ENCODE data around the gene CCL27.
A peak's percentile ranks its signal among the peaks of the same experiment; 100 is the strongest.

Gene CCL27

DNA sequence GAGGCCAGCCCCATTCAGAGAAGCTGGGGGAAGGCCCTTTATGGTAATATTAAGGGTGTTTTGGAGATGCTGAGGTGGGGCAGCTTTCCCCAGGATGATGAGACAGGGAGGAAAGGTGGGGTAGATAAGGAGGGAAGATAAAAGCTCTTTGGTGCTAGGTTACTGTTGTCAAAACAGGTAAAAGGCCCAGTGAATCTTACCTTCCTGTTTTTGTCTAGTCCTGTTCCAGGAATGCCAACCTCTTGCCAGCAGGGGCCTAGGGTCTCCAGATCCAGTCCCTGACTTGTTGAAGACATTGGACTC lies 797 bp upstream of the CCL27 start:
- peaks cover 8% of the 10 kb centered on the region for H3K79me1 ChIP-seq (ENCODE audit: low read length)
- H3K9me3 ChIP-seq (ENCODE audit: insufficient read depth, low read depth, low read length): peaks cover 1% of the 10 kb centered on the region
- no peaks in the 10 kb centered on the region for H3K27me3 ChIP-seq (ENCODE audit: insufficient read depth, low read length)
- no peak overlapping the region for H2BK12ac ChIP-seq (ENCODE audit: low read length)
- H2BK120ac ChIP-seq (ENCODE audit: insufficient read depth, low read length, poor library complexity): no peak overlapping the region
- no peak overlapping the region for H3K14ac ChIP-seq (ENCODE audit: low read length)
- H3K9ac ChIP-seq (ENCODE audit: low read length): no peak overlapping the region
- no peak overlapping the region for H3K18ac ChIP-seq (ENCODE audit: low read length)
- H3K36me3 ChIP-seq (ENCODE audit: control insufficient read depth in 1 of 2, insufficient read depth in 2 of 2, low read length in 2 of 2): peaks cover 0 to 6% of the 10 kb centered on the region in 2 experiments
- H4K8ac ChIP-seq (ENCODE audit: low read depth, low read length): no peak overlapping the region
- H2AK5ac ChIP-seq (ENCODE audit: low read length): no peak overlapping the region
- no peak overlapping the region for H3K4me2 ChIP-seq (ENCODE audit: low read length)
- H2AFZ ChIP-seq (ENCODE audit: insufficient read depth, low read length, poor library complexity): no peak overlapping the region
- no peak overlapping the region for H3K4ac ChIP-seq (ENCODE audit: low read depth, low read length)
- no peak overlapping the region for H2BK5ac ChIP-seq (ENCODE audit: low read depth, low read length, poor library complexity)
- no peak overlapping the region for H4K12ac ChIP-seq (ENCODE audit: low read depth, low read length)
- no peak overlapping the region for H3K23ac ChIP-seq (ENCODE audit: low read length)
- peaks cover 5 to 10% of the 10 kb centered on the region in 2 experiments for H3K4me1 ChIP-seq (ENCODE audit: control insufficient read depth in 1 of 2, insufficient read depth in 2 of 2, low read length in 2 of 2)
- no peak overlapping the region for H4K91ac ChIP-seq (ENCODE audit: low read depth, low read length)
- H3K79me2 ChIP-seq (ENCODE audit: control insufficient read depth, insufficient read depth, low read length, poor library complexity): peaks cover 5% of the 10 kb centered on the region
- no peak overlapping the region for H3K27ac ChIP-seq (ENCODE audit: low read depth, low read length)
- DNase-seq: peak in 1 of 2 donors; percentile 38
- H3K4me3 ChIP-seq (ENCODE audit: low read depth, low read length): no peak overlapping the region

DNA sequence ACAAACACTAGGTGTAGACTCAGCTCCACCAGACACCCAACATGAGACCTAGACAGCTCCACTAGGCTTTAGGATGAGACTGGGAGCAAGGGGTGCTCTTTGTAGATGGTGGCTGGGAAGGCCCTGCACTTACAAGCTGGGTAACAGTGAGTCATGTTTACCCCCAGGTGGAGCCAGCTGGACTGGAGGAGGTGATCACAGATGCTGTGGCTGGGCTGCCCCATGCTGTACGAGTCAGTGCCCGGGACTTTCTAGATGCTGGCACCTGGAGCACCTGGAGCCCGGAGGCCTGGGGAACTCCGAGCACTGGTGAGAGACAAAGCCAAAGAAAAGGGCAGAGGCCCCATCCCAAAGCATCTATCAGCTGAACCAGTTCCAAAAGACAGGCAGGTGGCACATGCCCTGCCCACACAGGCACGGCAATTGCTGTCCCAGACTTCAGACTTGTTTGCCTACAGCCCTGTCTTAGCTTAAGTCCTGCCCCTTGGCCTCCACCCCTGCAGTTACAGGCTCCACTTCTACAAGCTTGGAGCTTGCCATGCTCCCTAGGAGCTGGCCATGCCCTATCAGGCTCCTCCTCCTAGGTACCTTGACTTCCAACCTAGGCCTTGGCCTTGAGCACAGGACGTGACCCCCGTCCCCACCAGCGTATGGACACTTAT lies 2.7 kb downstream of the CCL27 start:
- H3K27me3 ChIP-seq (ENCODE audit: insufficient read depth, low read length): no peaks in the 10 kb centered on the region
- no peak overlapping the region for H4K8ac ChIP-seq (ENCODE audit: low read depth, low read length)
- H3K36me3 ChIP-seq (ENCODE audit: control insufficient read depth in 1 of 2, insufficient read depth in 2 of 2, low read length in 2 of 2): peaks cover 0 to 3% of the 10 kb centered on the region in 2 experiments
- no peak overlapping the region for H3K27ac ChIP-seq (ENCODE audit: low read depth, low read length)
- no peak overlapping the region for H2BK5ac ChIP-seq (ENCODE audit: low read depth, low read length, poor library complexity)
- H4K91ac ChIP-seq (ENCODE audit: low read depth, low read length): no peak overlapping the region
- H3K4me2 ChIP-seq (ENCODE audit: low read length): no peak overlapping the region
- no CpG with 5 or more reads among the region's 8 CpGs for WGBS (ENCODE audit: extremely low coverage, insufficient coverage, insufficient read length)
- H3K4me3 ChIP-seq (ENCODE audit: low read depth, low read length): no peak overlapping the region
- H2BK120ac ChIP-seq (ENCODE audit: insufficient read depth, low read length, poor library complexity): no peak overlapping the region
- no peak overlapping the region for H4K12ac ChIP-seq (ENCODE audit: low read depth, low read length)
- no peak overlapping the region for H3K18ac ChIP-seq (ENCODE audit: low read length)
- peaks cover 3% of the 10 kb centered on the region for H3K9me3 ChIP-seq (ENCODE audit: insufficient read depth, low read depth, low read length)
- H2BK12ac ChIP-seq (ENCODE audit: low read length): no peak overlapping the region
- H2AK5ac ChIP-seq (ENCODE audit: low read length): no peak overlapping the region
- H3K14ac ChIP-seq (ENCODE audit: low read length): no peak overlapping the region
- DNase-seq: peak; percentile 92 to 97
- H3K23ac ChIP-seq (ENCODE audit: low read length): no peak overlapping the region
- peaks cover 2 to 3% of the 10 kb centered on the region in 2 experiments for H3K4me1 ChIP-seq (ENCODE audit: control insufficient read depth in 1 of 2, insufficient read depth in 2 of 2, low read length in 2 of 2)
- no peak overlapping the region for H3K4ac ChIP-seq (ENCODE audit: low read depth, low read length)
- no peak overlapping the region for H3K9ac ChIP-seq (ENCODE audit: low read length)
- no peak overlapping the region for H2AFZ ChIP-seq (ENCODE audit: insufficient read depth, low read length, poor library complexity)
- no peaks in the 10 kb centered on the region for H3K79me1 ChIP-seq (ENCODE audit: low read length)
- peaks cover under 1% of the 10 kb centered on the region for H3K79me2 ChIP-seq (ENCODE audit: control insufficient read depth, insufficient read depth, low read length, poor library complexity)

DNA sequence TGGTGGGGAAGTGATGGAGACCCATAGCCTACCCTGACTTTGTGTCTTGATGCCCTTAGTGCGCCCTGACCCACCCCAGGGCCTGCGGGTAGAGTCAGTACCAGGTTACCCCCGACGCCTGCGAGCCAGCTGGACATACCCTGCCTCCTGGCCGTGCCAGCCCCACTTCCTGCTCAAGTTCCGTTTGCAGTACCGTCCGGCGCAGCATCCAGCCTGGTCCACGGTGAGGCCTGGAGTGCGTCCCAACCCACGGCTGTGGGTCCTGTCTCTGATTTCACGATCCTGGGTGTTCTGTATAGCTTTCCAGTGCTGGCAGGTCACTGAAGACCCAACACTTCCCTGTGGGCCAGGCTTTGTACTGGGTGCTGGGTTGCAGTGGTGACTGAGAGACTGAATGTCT lies 4.0 kb downstream of the CCL27 start:
- no peak overlapping the region for H2BK12ac ChIP-seq (ENCODE audit: low read length)
- no peaks in the 10 kb centered on the region for H3K79me2 ChIP-seq (ENCODE audit: control insufficient read depth, insufficient read depth, low read length, poor library complexity)
- H2AFZ ChIP-seq (ENCODE audit: insufficient read depth, low read length, poor library complexity): no peak overlapping the region
- no peak overlapping the region for H3K4me2 ChIP-seq (ENCODE audit: low read length)
- H3K79me1 ChIP-seq (ENCODE audit: low read length): peaks cover 1% of the 10 kb centered on the region
- no peak for DNase-seq
- no peak overlapping the region for H3K18ac ChIP-seq (ENCODE audit: low read length)
- H3K14ac ChIP-seq (ENCODE audit: low read length): no peak overlapping the region
- H4K91ac ChIP-seq (ENCODE audit: low read depth, low read length): no peak overlapping the region
- H3K4ac ChIP-seq (ENCODE audit: low read depth, low read length): no peak overlapping the region
- no peak overlapping the region for H3K23ac ChIP-seq (ENCODE audit: low read length)
- peaks cover 0 to 3% of the 10 kb centered on the region in 2 experiments for H3K36me3 ChIP-seq (ENCODE audit: control insufficient read depth in 1 of 2, insufficient read depth in 2 of 2, low read length in 2 of 2)
- peak overlapping the region; percentile 34 for H3K4me3 ChIP-seq (ENCODE audit: low read depth, low read length)
- H3K4me1 ChIP-seq (ENCODE audit: control insufficient read depth in 1 of 2, insufficient read depth in 2 of 2, low read length in 2 of 2): peaks cover 2 to 5% of the 10 kb centered on the region in 2 experiments
- H2BK5ac ChIP-seq (ENCODE audit: low read depth, low read length, poor library complexity): no peak overlapping the region
- no peak overlapping the region for H2BK120ac ChIP-seq (ENCODE audit: insufficient read depth, low read length, poor library complexity)
- no peak overlapping the region for H4K12ac ChIP-seq (ENCODE audit: low read depth, low read length)
- H4K8ac ChIP-seq (ENCODE audit: low read depth, low read length): no peak overlapping the region
- H3K9ac ChIP-seq (ENCODE audit: low read length): no peak overlapping the region
- no peaks in the 10 kb centered on the region for H3K27me3 ChIP-seq (ENCODE audit: insufficient read depth, low read length)
- WGBS (ENCODE audit: extremely low coverage, insufficient coverage, insufficient read length): no CpG with 5 or more reads among the region's 14 CpGs
- H3K9me3 ChIP-seq (ENCODE audit: insufficient read depth, low read depth, low read length): peaks cover 3% of the 10 kb centered on the region
- H3K27ac ChIP-seq (ENCODE audit: low read depth, low read length): no peak overlapping the region
- no peak overlapping the region for H2AK5ac ChIP-seq (ENCODE audit: low read length)

DNA sequence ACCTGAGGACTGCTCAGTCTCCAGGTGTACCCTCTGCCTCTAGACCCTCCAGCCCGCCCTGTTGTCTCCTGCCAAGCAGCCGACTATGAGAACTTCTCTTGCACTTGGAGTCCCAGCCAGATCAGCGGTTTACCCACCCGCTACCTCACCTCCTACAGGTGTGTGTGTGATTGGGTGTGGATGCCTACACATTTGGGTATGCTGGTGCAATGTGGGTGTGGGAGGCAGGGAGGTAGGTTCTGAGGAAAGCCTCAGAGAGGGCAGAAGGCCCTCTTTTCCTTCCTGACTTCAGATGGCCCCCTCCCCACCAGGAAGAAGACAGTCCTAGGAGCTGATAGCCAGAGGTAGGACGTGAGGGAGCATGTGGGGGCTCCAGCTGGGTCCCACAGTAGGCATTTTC lies 5.5 kb downstream of the CCL27 start:
- Histone ChIP-seq H3K4me3 (ENCODE audit: low read depth, low read length) (no peak overlapping the region), H2AFZ (ENCODE audit: insufficient read depth, low read length, poor library complexity) (no peak overlapping the region), H4K91ac (ENCODE audit: low read depth, low read length) (no peak overlapping the region), H3K27ac (ENCODE audit: low read depth, low read length) (no peak overlapping the region), H3K9me3 (ENCODE audit: insufficient read depth, low read depth, low read length) (peaks cover 3% of the 10 kb centered on the region), H3K4me1 (ENCODE audit: control insufficient read depth in 1 of 2, insufficient read depth in 2 of 2, low read length in 2 of 2) (peaks cover 16 to 18% of the 10 kb centered on the region in 2 experiments), H3K79me2 (ENCODE audit: control insufficient read depth, insufficient read depth, low read length, poor library complexity) (no peaks in the 10 kb centered on the region), H3K27me3 (ENCODE audit: insufficient read depth, low read length) (no peaks in the 10 kb centered on the region), H3K36me3 (ENCODE audit: control insufficient read depth in 1 of 2, insufficient read depth in 2 of 2, low read length in 2 of 2) (peaks cover 0 to 3% of the 10 kb centered on the region in 2 experiments), H3K14ac (ENCODE audit: low read length) (no peak overlapping the region), H2BK5ac (ENCODE audit: low read depth, low read length, poor library complexity) (no peak overlapping the region), H3K4me2 (ENCODE audit: low read length) (no peak overlapping the region), H3K4ac (ENCODE audit: low read depth, low read length) (no peak overlapping the region), H2AK5ac (ENCODE audit: low read length) (no peak overlapping the region), H2BK12ac (ENCODE audit: low read length) (no peak overlapping the region), H4K8ac (ENCODE audit: low read depth, low read length) (no peak overlapping the region), H3K79me1 (ENCODE audit: low read length) (peaks cover 3% of the 10 kb centered on the region), H3K18ac (ENCODE audit: low read length) (no peak overlapping the region), H4K12ac (ENCODE audit: low read depth, low read length) (no peak overlapping the region), H2BK120ac (ENCODE audit: insufficient read depth, low read length, poor library complexity) (no peak overlapping the region), H3K23ac (ENCODE audit: low read length) (no peak overlapping the region), H3K9ac (ENCODE audit: low read length) (no peak overlapping the region)
- DNase-seq: no peak
- no CpG with 5 or more reads among the region's 5 CpGs for WGBS (ENCODE audit: extremely low coverage, insufficient coverage, insufficient read length)

Measured in trophoblast cell (in vitro differentiated cells and primary cell).